SK-N-SH (cell line): ENCODE measurements around the gene HRK. TPM values are rescaled to one million over a fixed set of nuclear protein-coding genes. Genes with fewer than 3 reads are reported as not detected.

Experiments used
- CTCF ChIA-PET: fragments of 300-600, 350-600 bp; formaldehyde crosslinking; extraction: SDS; loops from one replicate; lab custom pipeline; 2021; lab: Yijun Ruan, JAX
- POLR2A ChIA-PET: fragments of 350-600 bp; sonication (Branson Sonifier 250); formaldehyde crosslinking; extraction: SDS; loops from one replicate; lab custom pipeline; 2020; ENCODE audit warnings: antibody characterized with exemption, inconsistent platforms; lab: Yijun Ruan, JAX
- DNase-seq: peaks from one replicate; pipeline ENCODE4 v3.0.0; 2012
- H2AFZ ChIP-seq: fragments of 200-600 bp; sonication (generic); 2 replicates; pipeline ENCODE4 v1.8.1; 2016; ENCODE audit warnings: antibody characterized with exemption, mild to moderate bottlenecking, low read depth
- H3F3A ChIP-seq: fragments of 200-600 bp; sonication (generic); replicated peaks from 2 replicates; pipeline ENCODE3; 2016; ENCODE audit warnings: antibody characterized with exemption, mild to moderate bottlenecking; ENCODE audit not compliant: insufficient read depth
- H3K27ac ChIP-seq, 2 experiments: fragments of 200-500 bp in 1 of 2; fragments of 200-600 bp in 1 of 2; sonication (Bioruptor generic) in 1 of 2; sonication (generic), shearing (Covaris generic) in 1 of 2; 2 replicates each; pipeline versions ENCODE4 v1.5.1 to v1.6.1; 2014 to 2016; ENCODE audit warnings: low read depth in 2 of 2, inconsistent platforms in 1 of 2, low read length in 1 of 2, mild to moderate bottlenecking in 1 of 2, mixed read lengths in 1 of 2
- H3K27me3 ChIP-seq: fragments of 200-600 bp; sonication (generic), shearing (Covaris generic); 2 replicates; pipeline ENCODE4 v1.6.1; 2016; ENCODE audit warnings: mixed run types; ENCODE audit not compliant: insufficient read depth
- H3K36me3 ChIP-seq, 2 experiments: fragments of 200-500 bp in 1 of 2; fragments of 200-600 bp in 1 of 2; sonication (Bioruptor generic) in 1 of 2; sonication (generic) in 1 of 2; replicated peaks in 1 of 2; 2 replicates each; pipeline versions ENCODE3 to v1.5.1; 2014 to 2016; ENCODE audit warnings: low read length in 1 of 2, mild to moderate bottlenecking in 1 of 2; ENCODE audit not compliant: insufficient read depth in 2 of 2, control insufficient read depth in 1 of 2
- H3K4me1 ChIP-seq, 2 experiments: fragments of 200-500 bp in 1 of 2; fragments of 200-600 bp in 1 of 2; sonication (Bioruptor generic) in 1 of 2; sonication (generic), shearing (Covaris generic) in 1 of 2; 2 replicates each; pipeline versions ENCODE4 v1.5.1 to v1.6.1; 2014 to 2016; ENCODE audit warnings: low read depth in 1 of 2, low read length in 1 of 2, mixed run types in 1 of 2; ENCODE audit not compliant: insufficient read depth in 2 of 2, control insufficient read depth in 1 of 2
- H3K4me2 ChIP-seq: fragments of 200-600 bp; sonication (generic), shearing (Covaris generic); 2 replicates; pipeline ENCODE4 v1.6.1; 2017; ENCODE audit warnings: mixed run types
- H3K4me3 ChIP-seq, 2 experiments: fragments of 200-500 bp in 1 of 2; fragments of 200-600 bp in 1 of 2; sonication (Bioruptor generic) in 1 of 2; sonication (generic), shearing (Covaris generic) in 1 of 2; 2 replicates each; pipeline versions ENCODE4 v1.5.1 to v1.8.1; 2014 to 2016; ENCODE audit warnings: low read depth in 2 of 2, inconsistent platforms in 1 of 2, low read length in 1 of 2, mild to moderate bottlenecking in 1 of 2, mixed read lengths in 1 of 2, moderate library complexity in 1 of 2
- H3K79me2 ChIP-seq: fragments of 200-600 bp; sonication (generic); 2 replicates; pipeline ENCODE4 v1.8.1; 2017; ENCODE audit warnings: mild to moderate bottlenecking; ENCODE audit not compliant: insufficient read depth
- H3K9ac ChIP-seq: fragments of 200-600 bp; sonication (generic); 2 replicates; pipeline ENCODE4 v1.6.1; 2017; ENCODE audit warnings: mixed run types
- H3K9me2 ChIP-seq: fragments of 200-600 bp; sonication (generic); 2 replicates; pipeline ENCODE4 v1.6.1; 2017; ENCODE audit warnings: mixed run types
- H3K9me3 ChIP-seq: fragments of 200-600 bp; sonication (generic); 2 replicates; pipeline ENCODE4 v1.6.1; 2017; ENCODE audit warnings: mixed run types, mild to moderate bottlenecking, moderate library complexity
- H4K20me1 ChIP-seq: fragments of 200-600 bp; sonication (generic); 2 replicates; pipeline ENCODE4 v1.6.1; 2017; ENCODE audit warnings: mild to moderate bottlenecking, mixed run types; ENCODE audit not compliant: insufficient read depth
- FOSL2 ChIP-seq: IDR thresholded peaks from 2 replicates; pipeline ENCODE4 v1.4.0; 2012; ENCODE audit warnings: low read depth, mild to moderate bottlenecking, moderate library complexity, borderline replicate concordance
- MXI1 ChIP-seq: IDR thresholded peaks from 2 replicates; pipeline ENCODE4 v1.6.1; 2012; ENCODE audit warnings: mild to moderate bottlenecking, low read depth, low read length, improper control_type of control experiment
- NFIC ChIP-seq: IDR thresholded peaks from 2 replicates; pipeline ENCODE4 v1.4.0; 2012; ENCODE audit warnings: borderline replicate concordance
- NRF1 ChIP-seq: IDR thresholded peaks from 2 replicates; pipeline ENCODE4 v1.6.1; 2012; ENCODE audit warnings: low read depth, mild to moderate bottlenecking, low read length
- RAD21 ChIP-seq: IDR thresholded peaks from 2 replicates; pipeline ENCODE4 v1.6.1; 2012; ENCODE audit warnings: mild to moderate bottlenecking, low read length
- RXRA ChIP-seq: IDR thresholded peaks from 2 replicates; pipeline ENCODE4 v1.4.0; 2012; ENCODE audit warnings: low read depth, mild to moderate bottlenecking, borderline replicate concordance
- SMC3 ChIP-seq: IDR thresholded peaks from 2 replicates; pipeline ENCODE4 v1.6.1; 2012; ENCODE audit warnings: low read depth, low read length, improper control_type of control experiment
- TEAD4 ChIP-seq: IDR thresholded peaks from 2 replicates; pipeline ENCODE4 v1.4.0; 2012; ENCODE audit warnings: mild to moderate bottlenecking, borderline replicate concordance; ENCODE audit not compliant: insufficient read depth
- WGBS: methylation state at CpG from one replicate; pipeline ENCODE4 v1.1.6; 2017; ENCODE audit warnings: low lambda C conversion rate; 5-methylcytosine and 5-hydroxymethylcytosine counted together
- polyA plus RNA-seq, 3 experiments: library from polyadenylated mRNA; depleted of rRNA; stranded (reverse); fragments of >200 nt; gene quantifications; 2 replicates each; pipeline ENCODE4 v1.2.3, GENCODE V29; 2012
- TF ChIP-seq, protein P1 (sequence below): fragments of 200-600 bp; sonication (generic); IDR thresholded peaks from 2 replicates; pipeline ENCODE4 v1.6.1; 2017; ENCODE audit warnings: antibody characterized with exemption, mild to moderate bottlenecking, moderate library complexity
- TF ChIP-seq, protein P2 (sequence below): IDR thresholded peaks from 2 replicates; pipeline ENCODE4 v1.4.0; 2012; ENCODE audit warnings: low read depth
- TF ChIP-seq, protein P3 (sequence below): IDR thresholded peaks from 2 replicates; pipeline ENCODE4 v1.6.1; 2012; ENCODE audit warnings: mild to moderate bottlenecking, low read depth, low read length, moderate library complexity

HRK gene
- polyA plus RNA-seq, 1 of the 3 experiments (the other 2 are of a cell fraction), result 0.02 TPM

DNA sequence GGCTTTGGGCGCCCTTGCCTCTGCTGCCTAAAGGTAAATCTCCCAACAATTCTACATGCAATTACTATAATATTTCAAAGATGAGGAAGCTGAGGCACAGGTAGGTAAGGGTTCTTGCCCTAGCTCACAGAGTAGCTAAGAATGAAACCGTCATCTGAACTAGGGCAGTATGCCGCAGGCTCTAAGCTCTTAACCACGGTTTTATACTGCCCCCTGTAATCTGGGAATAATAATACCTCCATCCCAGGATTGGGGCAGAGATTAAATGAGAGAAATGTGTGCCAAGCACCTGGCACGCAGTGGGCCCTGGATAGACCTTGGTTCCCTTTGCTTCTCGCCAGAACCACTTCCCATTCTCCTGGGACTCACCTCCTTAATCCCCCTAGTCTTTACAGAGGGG is 1.5 kb upstream of the HRK start:
- 0 out of 2 replicates have a peak, but pooled peaks cover 6% of the 10 kb centered on the region for H4K20me1 ChIP-seq
- CTCF ChIA-PET, result interaction anchor here (0.6 to 2.3 kb wide), 6 partner anchors 9 to 179 kb away, joined by 3 to 7 read pairs (median 3); no protein-coding TSS in a partner anchor
- H3K27ac ChIP-seq, result no peak overlapping the region
- H3K27me3 ChIP-seq, result peaks cover 49% of the 10 kb centered on the region
- H3K79me2 ChIP-seq, result no peaks in the 10 kb centered on the region
- no peak for TF ChIP-seq NRF1
- peak; percentile 32; the same call in 1 of the 2 replicates for TF ChIP-seq SMC3
- TF ChIP-seq, protein P1, sequence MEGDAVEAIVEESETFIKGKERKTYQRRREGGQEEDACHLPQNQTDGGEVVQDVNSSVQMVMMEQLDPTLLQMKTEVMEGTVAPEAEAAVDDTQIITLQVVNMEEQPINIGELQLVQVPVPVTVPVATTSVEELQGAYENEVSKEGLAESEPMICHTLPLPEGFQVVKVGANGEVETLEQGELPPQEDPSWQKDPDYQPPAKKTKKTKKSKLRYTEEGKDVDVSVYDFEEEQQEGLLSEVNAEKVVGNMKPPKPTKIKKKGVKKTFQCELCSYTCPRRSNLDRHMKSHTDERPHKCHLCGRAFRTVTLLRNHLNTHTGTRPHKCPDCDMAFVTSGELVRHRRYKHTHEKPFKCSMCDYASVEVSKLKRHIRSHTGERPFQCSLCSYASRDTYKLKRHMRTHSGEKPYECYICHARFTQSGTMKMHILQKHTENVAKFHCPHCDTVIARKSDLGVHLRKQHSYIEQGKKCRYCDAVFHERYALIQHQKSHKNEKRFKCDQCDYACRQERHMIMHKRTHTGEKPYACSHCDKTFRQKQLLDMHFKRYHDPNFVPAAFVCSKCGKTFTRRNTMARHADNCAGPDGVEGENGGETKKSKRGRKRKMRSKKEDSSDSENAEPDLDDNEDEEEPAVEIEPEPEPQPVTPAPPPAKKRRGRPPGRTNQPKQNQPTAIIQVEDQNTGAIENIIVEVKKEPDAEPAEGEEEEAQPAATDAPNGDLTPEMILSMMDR, result peak; percentile 37
- no peak for TF ChIP-seq TEAD4
- TF ChIP-seq RAD21, result peak; percentile 58
- peaks cover 0 to 11% of the 10 kb centered on the region in 2 experiments; a peak in 1 of 4 replicates for H3K4me1 ChIP-seq
- no peaks in the 10 kb centered on the region for H3F3A ChIP-seq
- no peak overlapping the region; a peak in 1 of 4 replicates for H3K4me3 ChIP-seq
- POLR2A ChIA-PET, result no interaction called here
- DNase-seq, result peak; percentile 41
- H3K9me2 ChIP-seq, result no peaks in the 10 kb centered on the region
- no peak overlapping the region for H2AFZ ChIP-seq
- H3K36me3 ChIP-seq, result no peaks in the 10 kb centered on the region
- no peak overlapping the region for H3K4me2 ChIP-seq
- WGBS, result 62% methylated on average over 6 of the region's 6 CpGs
- H3K9me3 ChIP-seq, result no peaks in the 10 kb centered on the region
- no peak overlapping the region for H3K9ac ChIP-seq

DNA sequence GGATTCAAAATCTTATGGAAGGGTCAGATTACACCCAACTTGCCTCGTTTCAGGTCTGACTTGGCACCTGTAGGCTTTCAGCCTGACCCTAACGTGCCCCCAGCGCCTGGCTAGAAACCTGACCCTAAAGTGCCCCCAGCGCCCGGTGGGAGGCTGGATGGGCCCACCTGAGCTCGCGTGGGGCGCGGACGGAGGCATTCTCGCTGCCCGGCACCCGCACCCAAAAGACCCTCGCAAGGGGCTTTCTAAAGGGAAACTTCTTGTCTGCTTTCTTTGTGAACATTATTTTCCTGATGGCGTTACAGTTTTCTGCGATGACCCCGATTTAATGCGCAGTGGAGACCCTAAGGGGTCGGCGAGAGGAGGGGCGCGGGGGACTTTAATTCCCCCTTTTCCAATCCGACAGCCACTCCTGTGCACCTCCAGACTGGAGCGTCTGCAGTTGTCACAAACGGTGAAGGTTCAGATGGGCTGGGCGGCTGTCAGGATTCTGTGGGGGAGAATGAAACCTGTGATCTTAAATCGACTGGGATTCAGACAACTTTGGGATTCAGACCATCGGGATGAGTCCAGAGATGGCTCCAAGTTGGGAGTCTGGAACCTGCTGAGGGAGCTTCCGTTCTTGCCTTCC is 751 bp upstream of the HRK start:
- POLR2A ChIA-PET, result interaction anchor here (0.9 to 1.0 kb wide), 2 partner anchors 28 to 85 kb away, joined by 3 read pairs; partner anchors contain the start of gene FBXW8
- no peaks in the 10 kb centered on the region for H3K9me3 ChIP-seq
- H3K27me3 ChIP-seq, result peaks cover 53% of the 10 kb centered on the region
- peak overlapping the region; percentile 71; the same call in 1 of the 2 replicates for H3K4me2 ChIP-seq
- no peaks in the 10 kb centered on the region for H3K36me3 ChIP-seq
- 37% methylated on average over 27 of the region's 29 CpGs for WGBS
- H3F3A ChIP-seq, result no peaks in the 10 kb centered on the region
- H3K4me3 ChIP-seq, result peak overlapping the region; percentile 46 to 47; a peak in 3 of 4 replicates
- H3K4me1 ChIP-seq, result peaks cover 0 to 11% of the 10 kb centered on the region in 2 experiments; a peak in 1 of 4 replicates
- H3K79me2 ChIP-seq, result no peaks in the 10 kb centered on the region
- no peaks in the 10 kb centered on the region for H3K9me2 ChIP-seq
- no peak overlapping the region for H3K9ac ChIP-seq
- CTCF ChIA-PET, result interaction anchor here (0.7 to 2.3 kb wide), 6 partner anchors 10 to 192 kb away, joined by 3 to 7 read pairs (median 3); no protein-coding TSS in a partner anchor
- TF ChIP-seq TEAD4 (no peak), RXRA (no peak), MXI1 (no peak), NFIC (no peak), FOSL2 (no peak)
- TF ChIP-seq, protein P2, sequence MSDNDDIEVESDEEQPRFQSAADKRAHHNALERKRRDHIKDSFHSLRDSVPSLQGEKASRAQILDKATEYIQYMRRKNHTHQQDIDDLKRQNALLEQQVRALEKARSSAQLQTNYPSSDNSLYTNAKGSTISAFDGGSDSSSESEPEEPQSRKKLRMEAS, result no peak
- TF ChIP-seq, protein P3, sequence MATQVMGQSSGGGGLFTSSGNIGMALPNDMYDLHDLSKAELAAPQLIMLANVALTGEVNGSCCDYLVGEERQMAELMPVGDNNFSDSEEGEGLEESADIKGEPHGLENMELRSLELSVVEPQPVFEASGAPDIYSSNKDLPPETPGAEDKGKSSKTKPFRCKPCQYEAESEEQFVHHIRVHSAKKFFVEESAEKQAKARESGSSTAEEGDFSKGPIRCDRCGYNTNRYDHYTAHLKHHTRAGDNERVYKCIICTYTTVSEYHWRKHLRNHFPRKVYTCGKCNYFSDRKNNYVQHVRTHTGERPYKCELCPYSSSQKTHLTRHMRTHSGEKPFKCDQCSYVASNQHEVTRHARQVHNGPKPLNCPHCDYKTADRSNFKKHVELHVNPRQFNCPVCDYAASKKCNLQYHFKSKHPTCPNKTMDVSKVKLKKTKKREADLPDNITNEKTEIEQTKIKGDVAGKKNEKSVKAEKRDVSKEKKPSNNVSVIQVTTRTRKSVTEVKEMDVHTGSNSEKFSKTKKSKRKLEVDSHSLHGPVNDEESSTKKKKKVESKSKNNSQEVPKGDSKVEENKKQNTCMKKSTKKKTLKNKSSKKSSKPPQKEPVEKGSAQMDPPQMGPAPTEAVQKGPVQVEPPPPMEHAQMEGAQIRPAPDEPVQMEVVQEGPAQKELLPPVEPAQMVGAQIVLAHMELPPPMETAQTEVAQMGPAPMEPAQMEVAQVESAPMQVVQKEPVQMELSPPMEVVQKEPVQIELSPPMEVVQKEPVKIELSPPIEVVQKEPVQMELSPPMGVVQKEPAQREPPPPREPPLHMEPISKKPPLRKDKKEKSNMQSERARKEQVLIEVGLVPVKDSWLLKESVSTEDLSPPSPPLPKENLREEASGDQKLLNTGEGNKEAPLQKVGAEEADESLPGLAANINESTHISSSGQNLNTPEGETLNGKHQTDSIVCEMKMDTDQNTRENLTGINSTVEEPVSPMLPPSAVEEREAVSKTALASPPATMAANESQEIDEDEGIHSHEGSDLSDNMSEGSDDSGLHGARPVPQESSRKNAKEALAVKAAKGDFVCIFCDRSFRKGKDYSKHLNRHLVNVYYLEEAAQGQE, result no peak
- H3K27ac ChIP-seq, result no peak overlapping the region
- no peak overlapping the region for H2AFZ ChIP-seq
- 0 out of 2 replicates have a peak, but pooled peaks cover 6% of the 10 kb centered on the region for H4K20me1 ChIP-seq
- DNase-seq, result no peak
